ENCODE results near the gene UBE2I. TPM values are rescaled to one million over a fixed set of nuclear protein-coding genes. Genes with fewer than 3 reads are reported as not detected.

Gene UBE2I
- total RNA-seq, 1 donor from 2014 or later: 214 TPM

DNA sequence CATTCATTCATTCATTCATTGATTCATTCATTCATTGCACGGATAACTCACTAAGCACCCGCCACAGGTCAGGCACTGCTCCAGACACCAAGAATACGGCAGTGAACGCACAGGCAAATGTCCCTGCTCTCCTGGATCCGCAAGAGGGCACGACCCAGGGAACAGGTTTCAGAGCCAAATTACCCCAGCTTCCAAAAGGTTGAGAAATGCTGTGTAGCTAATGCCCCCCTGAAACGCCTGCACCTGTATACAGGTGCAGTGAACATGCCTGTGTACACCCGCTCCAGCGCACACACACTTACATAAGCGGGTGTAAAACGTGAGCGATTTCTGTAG is 9.6 kb upstream of the UBE2I start:
- no peak overlapping the region for H3K4me3 Mint-ChIP-seq
- H3K27me3 Mint-ChIP-seq (ENCODE audit: low read depth): peaks cover 18% of the 10 kb centered on the region
- H3K9me3 Mint-ChIP-seq: no peaks in the 10 kb centered on the region
- H3K27ac Mint-ChIP-seq: no peak overlapping the region
- TF ChIP-seq, protein P1, sequence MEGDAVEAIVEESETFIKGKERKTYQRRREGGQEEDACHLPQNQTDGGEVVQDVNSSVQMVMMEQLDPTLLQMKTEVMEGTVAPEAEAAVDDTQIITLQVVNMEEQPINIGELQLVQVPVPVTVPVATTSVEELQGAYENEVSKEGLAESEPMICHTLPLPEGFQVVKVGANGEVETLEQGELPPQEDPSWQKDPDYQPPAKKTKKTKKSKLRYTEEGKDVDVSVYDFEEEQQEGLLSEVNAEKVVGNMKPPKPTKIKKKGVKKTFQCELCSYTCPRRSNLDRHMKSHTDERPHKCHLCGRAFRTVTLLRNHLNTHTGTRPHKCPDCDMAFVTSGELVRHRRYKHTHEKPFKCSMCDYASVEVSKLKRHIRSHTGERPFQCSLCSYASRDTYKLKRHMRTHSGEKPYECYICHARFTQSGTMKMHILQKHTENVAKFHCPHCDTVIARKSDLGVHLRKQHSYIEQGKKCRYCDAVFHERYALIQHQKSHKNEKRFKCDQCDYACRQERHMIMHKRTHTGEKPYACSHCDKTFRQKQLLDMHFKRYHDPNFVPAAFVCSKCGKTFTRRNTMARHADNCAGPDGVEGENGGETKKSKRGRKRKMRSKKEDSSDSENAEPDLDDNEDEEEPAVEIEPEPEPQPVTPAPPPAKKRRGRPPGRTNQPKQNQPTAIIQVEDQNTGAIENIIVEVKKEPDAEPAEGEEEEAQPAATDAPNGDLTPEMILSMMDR (IDR thresholded peaks at IDR 0.05; ENCODE audit: unreplicated experiment): no peak
- H3K36me3 Mint-ChIP-seq: no peaks in the 10 kb centered on the region
- DNase-seq (ENCODE audit: low spot score in 2 of 2, unreplicated experiment in 2 of 2): no peak
- peaks cover 24% of the 10 kb centered on the region for H3K4me1 Mint-ChIP-seq

DNA sequence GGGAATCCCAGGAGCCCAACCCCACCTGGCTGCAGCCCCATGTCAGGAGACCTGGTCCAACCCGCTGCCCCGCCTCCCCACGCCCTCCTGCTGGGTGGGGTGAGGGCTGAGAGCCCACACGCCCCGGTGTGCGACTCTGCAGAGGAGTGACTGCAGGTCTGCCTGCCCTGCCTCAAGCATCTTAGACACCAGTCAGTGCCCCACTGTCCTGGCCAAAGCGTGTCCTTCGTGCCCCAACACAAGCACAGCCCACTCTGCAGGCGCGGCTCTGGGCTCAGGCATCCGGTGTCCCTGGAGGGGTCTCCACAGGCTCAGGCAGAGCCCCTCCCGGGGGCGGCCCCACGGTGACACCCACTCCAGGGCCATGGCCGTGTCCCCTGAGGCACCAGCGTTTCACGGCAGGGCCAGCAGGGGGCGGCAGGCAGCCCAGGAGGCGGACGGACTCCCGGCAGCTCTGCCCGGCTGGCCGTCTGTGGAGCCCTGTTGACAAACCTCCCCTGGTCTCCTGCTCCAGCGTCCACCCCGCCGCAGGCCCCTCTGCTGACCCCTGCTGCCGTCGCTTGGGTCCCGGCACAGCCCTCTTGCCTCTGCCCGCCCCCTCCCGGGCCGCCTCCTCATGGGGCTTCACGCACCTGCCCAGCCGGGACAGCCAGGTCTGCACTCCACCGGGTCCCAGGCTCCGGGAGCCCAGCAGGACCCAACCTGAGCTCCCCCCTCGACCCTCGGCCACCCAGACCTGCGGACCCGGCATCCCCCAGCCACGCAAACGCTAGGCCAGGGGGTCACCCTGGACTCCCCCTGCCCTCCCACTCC is 8.6 kb upstream of the UBE2I start:
- TF ChIP-seq, protein P1 (IDR thresholded peaks at IDR 0.05; ENCODE audit: unreplicated experiment): peak; percentile 84
- no peak overlapping the region for H3K4me3 Mint-ChIP-seq
- H3K36me3 Mint-ChIP-seq: no peaks in the 10 kb centered on the region
- peaks cover 24% of the 10 kb centered on the region for H3K4me1 Mint-ChIP-seq
- peaks cover 18% of the 10 kb centered on the region for H3K27me3 Mint-ChIP-seq (ENCODE audit: low read depth)
- peak in 1 of 2 experiments; percentile 88 for DNase-seq (ENCODE audit: low spot score in 2 of 2, unreplicated experiment in 2 of 2)
- H3K9me3 Mint-ChIP-seq: no peaks in the 10 kb centered on the region
- H3K27ac Mint-ChIP-seq: no peak overlapping the region

DNA sequence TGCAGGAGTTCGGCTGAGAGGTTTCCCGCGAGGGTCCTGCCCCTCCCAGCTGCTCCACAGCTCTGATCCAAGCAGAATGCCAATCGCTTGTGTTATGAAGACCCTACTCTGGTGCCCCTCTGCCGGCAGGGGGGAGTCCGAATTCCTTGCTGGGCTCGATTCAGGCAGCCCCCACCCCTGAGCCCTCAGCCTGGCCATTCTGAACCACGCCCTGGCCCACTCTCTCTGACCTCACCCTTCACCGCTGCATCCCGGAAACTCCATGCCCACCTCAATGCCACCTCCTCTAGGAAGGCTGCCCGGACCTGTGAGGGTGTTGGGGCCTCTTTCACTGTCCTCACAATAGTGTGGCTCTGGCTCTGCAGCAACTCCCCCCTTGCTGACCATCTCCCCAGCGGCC is 7.9 kb upstream of the UBE2I start:
- Mint-ChIP-seq H3K36me3 (no peaks in the 10 kb centered on the region), H3K9me3 (no peaks in the 10 kb centered on the region), H3K27ac (no peak overlapping the region), H3K27me3 (ENCODE audit: low read depth) (peaks cover 18% of the 10 kb centered on the region), H3K4me1 (peaks cover 24% of the 10 kb centered on the region), H3K4me3 (no peak overlapping the region)
- TF ChIP-seq, protein P1 (IDR thresholded peaks at IDR 0.05; ENCODE audit: unreplicated experiment): no peak
- no peak for DNase-seq (ENCODE audit: low spot score in 2 of 2, unreplicated experiment in 2 of 2)

DNA sequence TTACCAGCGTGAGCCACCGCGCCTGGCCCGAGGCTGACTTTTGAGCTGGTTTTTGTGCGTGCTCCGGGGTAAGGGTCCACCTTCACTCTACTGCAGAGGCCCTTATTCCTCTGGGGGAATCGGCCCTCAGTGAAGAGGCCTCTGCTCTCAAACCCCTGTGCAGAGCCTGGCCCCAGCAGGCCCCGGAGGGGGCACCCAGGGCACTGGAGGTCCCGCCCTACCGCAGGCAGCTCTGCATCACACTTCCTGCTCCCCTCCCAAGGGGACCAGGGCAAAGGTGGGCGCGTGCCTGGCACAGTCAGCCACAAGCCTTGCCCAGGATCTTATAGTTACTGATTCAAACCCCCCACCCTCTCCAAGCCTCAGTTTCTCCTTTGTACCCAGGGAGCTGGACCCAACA is 3.6 kb upstream of the UBE2I start:
- Mint-ChIP-seq H3K27ac (no peak overlapping the region), H3K9me3 (no peaks in the 10 kb centered on the region), H3K27me3 (ENCODE audit: low read depth) (peaks cover 8% of the 10 kb centered on the region), H3K4me1 (peaks cover 19% of the 10 kb centered on the region), H3K4me3 (no peak overlapping the region), H3K36me3 (no peaks in the 10 kb centered on the region)
- TF ChIP-seq, protein P1 (IDR thresholded peaks at IDR 0.05; ENCODE audit: unreplicated experiment): no peak
- no peak for DNase-seq (ENCODE audit: low spot score in 2 of 2, unreplicated experiment in 2 of 2)

DNA sequence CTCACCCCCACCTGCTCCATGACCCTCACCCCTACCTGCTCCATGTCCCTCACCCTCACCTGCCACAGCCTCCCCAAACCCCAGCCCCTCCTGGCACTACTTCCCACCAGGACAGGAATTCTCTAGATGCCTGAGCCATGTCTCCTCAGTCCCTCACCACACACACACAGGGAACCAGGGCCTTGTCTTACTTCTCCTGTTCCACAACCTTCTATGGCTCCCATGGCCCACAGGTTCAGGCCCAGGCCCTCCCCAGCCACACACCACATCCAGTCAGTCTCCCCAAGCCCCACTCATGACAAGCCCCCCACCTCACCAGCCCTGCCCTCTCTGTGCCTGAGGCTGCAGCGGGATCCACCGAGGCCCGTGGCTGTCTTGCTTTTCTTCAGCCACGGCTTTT is 3.1 kb upstream of the UBE2I start:
- Mint-ChIP-seq H3K27me3 (ENCODE audit: low read depth) (peaks cover 8% of the 10 kb centered on the region), H3K9me3 (no peaks in the 10 kb centered on the region), H3K27ac (peak overlapping the region; percentile 12), H3K4me1 (peaks cover 23% of the 10 kb centered on the region), H3K36me3 (no peaks in the 10 kb centered on the region), H3K4me3 (peak overlapping the region; percentile 38)
- no peak for DNase-seq (ENCODE audit: low spot score in 2 of 2, unreplicated experiment in 2 of 2)
- TF ChIP-seq, protein P1 (IDR thresholded peaks at IDR 0.05; ENCODE audit: unreplicated experiment): no peak

Data from mesothelial cell of epicardium (in vitro differentiated cells).